ENCODE results near the gene DDX10.
"Not testable (repeated sequence)": the region's sequence is repeated elsewhere in the genome, so short reads cannot be mapped to it uniquely, and the experiment has no call there.

DDX10 gene

GRCh38 chr11:108774037-108774730, 109.3 kb downstream of the DDX10 start:
- DNase-seq (ENCODE audit: low spot score) = no peak

- DNase-seq (ENCODE audit: low spot score) = no peak
Measured at GRCh38 chr11:108775324-108775723, 110.5 kb downstream of the DDX10 start.

GRCh38 chr11:108779147-108779546, 114.3 kb downstream of the DDX10 start:
- not testable (repeated sequence) for DNase-seq (ENCODE audit: low spot score)

- DNase-seq (ENCODE audit: low spot score) = no peak
Measured at GRCh38 chr11:108780119-108780518, 115.2 kb downstream of the DDX10 start.

- no peak for DNase-seq (ENCODE audit: low spot score)
Measured at GRCh38 chr11:108781946-108782345, 117.1 kb downstream of the DDX10 start.

GRCh38 chr11:108786281-108786990, 121.6 kb downstream of the DDX10 start:
- DNase-seq (ENCODE audit: low spot score) = no peak

GRCh38 chr11:108787105-108787504, 122.2 kb downstream of the DDX10 start:
- DNase-seq (ENCODE audit: low spot score) = no peak

GRCh38 chr11:108788565-108789199, 123.8 kb downstream of the DDX10 start:
- peak; percentile 16 for DNase-seq (ENCODE audit: low spot score)

- DNase-seq (ENCODE audit: low spot score) = no peak
Measured at GRCh38 chr11:108790501-108791299, 125.8 kb downstream of the DDX10 start.

GRCh38 chr11:108793138-108793537, 128.3 kb downstream of the DDX10 start:
- no peak for DNase-seq (ENCODE audit: low spot score)

- no peak for DNase-seq (ENCODE audit: low spot score)
Measured at GRCh38 chr11:108793611-108794010, 128.7 kb downstream of the DDX10 start.

- no peak for DNase-seq (ENCODE audit: low spot score)
Measured at GRCh38 chr11:108796551-108796950, 131.7 kb downstream of the DDX10 start.

GRCh38 chr11:108797578-108798100, 132.8 kb downstream of the DDX10 start:
- no peak for DNase-seq (ENCODE audit: low spot score)

- DNase-seq (ENCODE audit: low spot score) = no peak
Measured at GRCh38 chr11:108802492-108802891, 137.6 kb downstream of the DDX10 start.

- no peak for DNase-seq (ENCODE audit: low spot score)
Measured at GRCh38 chr11:108803776-108804175, 138.9 kb downstream of the DDX10 start.

GRCh38 chr11:108804511-108804910, 139.6 kb downstream of the DDX10 start:
- no peak for DNase-seq (ENCODE audit: low spot score)

GRCh38 chr11:108805030-108805429, 140.2 kb downstream of the DDX10 start:
- DNase-seq (ENCODE audit: low spot score) = no peak

GRCh38 chr11:108807262-108807661, 142.4 kb downstream of the DDX10 start:
- no peak for DNase-seq (ENCODE audit: low spot score)

- no peak for DNase-seq (ENCODE audit: low spot score)
Measured at GRCh38 chr11:108813086-108813485, 148.2 kb downstream of the DDX10 start.

GRCh38 chr11:108817976-108818375, 153.1 kb downstream of the DDX10 start:
- no peak for DNase-seq (ENCODE audit: low spot score)

- DNase-seq (ENCODE audit: low spot score) = no peak
Measured at GRCh38 chr11:108818971-108819370, 154.1 kb downstream of the DDX10 start.

- DNase-seq (ENCODE audit: low spot score) = no peak
Measured at GRCh38 chr11:108819957-108820356, 155.1 kb downstream of the DDX10 start.
